KG1 (cell line): ENCODE results near the gene DYRK1A.

ENCODE experiments used
- DNase-seq: peaks from one replicate; lab custom pipeline; 2025; lab: John Stamatoyannopoulos, UW

The DYRK1A gene

GRCh38 chr21:37365517-37366481, 774 bp upstream of the DYRK1A start:
- DNase-seq: peak; percentile 37

GRCh38 chr21:37367336-37367702, 746 bp downstream of the DYRK1A start:
- no peak for DNase-seq

GRCh38 chr21:37367703-37368540, 1.3 kb downstream of the DYRK1A start:
- no peak for DNase-seq

- peak; percentile 30 for DNase-seq
Observed at GRCh38 chr21:37368541-37369279, 2.1 kb downstream of the DYRK1A start.

DNA sequence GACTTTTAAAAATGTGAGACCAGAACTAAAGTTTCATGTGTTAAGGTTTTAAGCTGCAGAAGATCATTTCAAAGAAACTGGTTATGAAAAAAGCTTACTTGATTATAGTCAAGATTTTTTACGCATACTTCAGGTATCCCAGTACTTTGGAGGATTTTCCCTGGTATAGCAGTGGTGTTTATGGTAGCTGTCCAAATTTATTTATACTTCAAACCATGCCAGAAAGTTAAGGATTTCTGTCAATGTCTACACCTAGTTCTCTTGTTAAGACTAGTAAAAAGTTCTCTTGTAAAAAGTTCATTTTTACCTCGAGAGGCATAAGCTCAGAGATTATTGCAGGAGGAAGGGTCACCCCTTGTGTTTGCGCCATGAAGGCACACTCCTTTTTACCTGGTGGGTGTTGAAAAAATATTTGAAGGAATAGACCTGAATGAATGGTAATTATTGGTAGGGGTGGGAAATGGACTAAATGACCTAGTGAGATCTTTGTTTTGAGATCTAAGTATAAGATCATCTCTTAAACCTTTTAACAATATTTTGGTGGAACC, 2.8 kb downstream of the DYRK1A start:
- DNase-seq: no peak

DNA sequence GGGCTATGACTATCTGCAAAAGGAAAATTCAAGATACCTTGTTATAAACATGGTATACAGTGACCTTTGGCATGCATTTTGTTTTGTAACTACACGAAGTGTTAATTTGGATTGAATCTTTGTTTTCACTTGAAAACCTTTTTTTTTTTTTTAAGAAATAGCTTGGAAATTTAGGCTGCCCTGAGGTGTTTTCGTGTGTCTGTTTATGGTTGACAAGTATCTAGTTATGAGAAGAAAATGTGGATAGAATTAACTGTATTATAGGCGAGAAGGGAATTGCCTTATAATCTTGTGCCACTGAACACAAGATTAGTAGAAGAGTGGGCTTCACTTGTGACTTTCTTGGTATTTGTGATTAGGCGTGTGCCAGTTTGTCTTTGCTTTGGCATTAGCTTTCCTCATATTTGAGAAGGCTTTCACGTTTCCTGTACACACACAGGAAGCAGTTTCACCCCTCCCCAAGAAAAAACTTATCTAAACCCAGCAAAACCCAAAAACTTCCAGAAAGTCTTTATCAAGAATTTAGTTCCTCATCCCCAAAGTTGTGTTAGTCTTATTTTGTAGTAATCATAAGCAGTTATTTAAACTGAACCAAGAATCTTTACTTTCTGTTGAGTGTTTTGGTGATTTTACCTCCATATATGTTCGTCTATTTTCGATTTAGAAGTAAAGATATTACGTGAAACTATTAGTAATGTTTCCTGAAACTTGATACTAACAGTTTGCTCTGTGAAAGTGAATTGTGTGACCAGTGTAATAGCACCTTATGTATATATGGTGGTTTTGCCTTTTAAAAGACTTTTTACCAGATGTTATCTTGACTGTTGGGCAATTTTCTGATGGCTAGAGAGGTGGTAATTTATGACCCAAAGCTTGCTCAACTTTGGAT, 3.8 kb downstream of the DYRK1A start:
- no peak for DNase-seq

- no peak for DNase-seq
Observed at GRCh38 chr21:37371041-37371397, 4.4 kb downstream of the DYRK1A start.

- no peak for DNase-seq
Observed at GRCh38 chr21:37372127-37372731, 5.7 kb downstream of the DYRK1A start.

DNA sequence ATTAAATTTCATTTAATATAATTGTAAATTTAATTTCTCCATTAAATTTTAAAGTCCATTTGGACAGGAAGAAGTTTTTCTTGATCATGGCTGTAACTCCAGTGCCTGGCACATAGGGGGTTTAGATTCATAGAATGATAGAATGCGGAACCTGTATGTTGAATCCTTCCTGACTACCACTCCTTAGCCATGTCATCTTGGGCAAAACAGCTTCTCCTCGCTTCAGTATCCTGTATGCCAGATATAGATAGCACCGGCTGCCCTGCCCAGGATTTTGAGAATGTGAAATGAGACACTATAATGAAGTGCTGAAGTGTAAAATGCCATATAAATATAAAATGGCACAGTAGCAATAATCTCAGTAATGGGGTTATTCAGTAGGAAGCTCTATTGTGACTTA, 6.4 kb downstream of the DYRK1A start:
- no peak for DNase-seq

GRCh38 chr21:37373539-37373938, 7.0 kb downstream of the DYRK1A start:
- no peak for DNase-seq

GRCh38 chr21:37374027-37374426, 7.5 kb downstream of the DYRK1A start:
- DNase-seq: no peak

GRCh38 chr21:37375866-37376574, 9.4 kb downstream of the DYRK1A start:
- DNase-seq: no peak

DNA sequence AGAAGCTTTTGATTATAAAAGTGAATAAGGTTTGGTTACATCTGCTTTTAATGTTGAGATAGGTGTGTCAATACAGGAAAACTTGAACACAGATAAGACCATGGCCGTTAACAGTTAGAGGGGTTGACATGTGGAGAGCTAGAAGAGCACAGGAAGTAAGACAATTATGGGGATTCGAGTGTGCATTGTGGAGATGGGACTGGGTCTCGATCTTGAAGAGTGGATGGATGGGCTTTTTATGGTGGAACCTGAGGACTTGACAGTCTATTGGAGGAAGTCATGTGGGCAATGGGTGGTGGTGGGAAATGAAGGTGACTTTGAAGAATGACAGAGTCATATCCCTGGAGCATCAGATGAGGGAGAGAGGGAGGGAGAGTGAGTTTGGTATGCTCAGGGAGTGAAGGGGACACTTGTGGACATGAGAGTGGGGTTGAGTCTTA, 12.1 kb downstream of the DYRK1A start:
- DNase-seq: no peak

DNA sequence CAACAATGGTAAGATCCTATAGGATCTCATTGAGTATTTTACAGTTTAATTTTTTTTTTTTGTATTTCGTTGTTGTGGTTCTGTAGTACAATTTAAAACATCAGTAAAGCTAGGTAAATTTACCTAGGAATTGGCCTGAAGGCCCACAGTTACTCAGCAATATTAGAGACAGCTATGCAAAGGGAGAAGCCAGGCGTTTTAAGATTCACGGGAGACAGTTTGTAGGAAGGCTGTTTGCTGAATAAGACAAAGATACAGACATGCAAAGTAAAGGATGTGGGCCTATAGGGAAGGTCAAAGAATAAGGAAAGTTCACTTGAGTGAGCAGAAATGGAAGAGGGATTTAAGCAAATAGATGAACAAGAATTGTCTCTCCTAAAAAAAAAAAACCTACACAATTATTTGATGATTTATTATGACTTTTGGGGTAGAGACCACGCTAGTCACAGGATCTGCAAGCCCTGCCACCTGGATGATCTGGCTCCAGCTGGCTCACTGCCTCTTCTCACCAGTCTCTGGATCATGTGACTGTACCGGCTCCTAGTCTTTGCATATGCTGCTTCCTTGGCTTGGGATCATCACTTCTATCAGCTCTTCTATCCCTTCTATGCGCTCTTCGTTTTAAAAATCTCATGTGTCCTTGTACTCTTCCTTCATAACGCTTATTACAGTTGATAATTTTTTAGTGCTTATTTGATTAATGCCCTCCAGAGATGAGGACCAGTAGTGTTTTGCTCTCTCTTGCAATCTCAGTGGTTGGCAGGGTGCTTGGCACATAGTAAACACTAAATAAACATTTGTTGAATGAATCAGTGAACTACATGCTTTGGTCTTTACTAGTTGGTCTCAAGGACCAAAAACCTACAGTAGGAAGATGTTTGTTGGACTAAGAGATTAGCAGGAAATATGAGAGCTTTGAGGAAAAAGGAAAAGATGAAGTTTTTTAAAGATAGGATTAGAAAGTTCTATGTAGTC, 14.1 kb downstream of the DYRK1A start:
- DNase-seq: no peak

DNA sequence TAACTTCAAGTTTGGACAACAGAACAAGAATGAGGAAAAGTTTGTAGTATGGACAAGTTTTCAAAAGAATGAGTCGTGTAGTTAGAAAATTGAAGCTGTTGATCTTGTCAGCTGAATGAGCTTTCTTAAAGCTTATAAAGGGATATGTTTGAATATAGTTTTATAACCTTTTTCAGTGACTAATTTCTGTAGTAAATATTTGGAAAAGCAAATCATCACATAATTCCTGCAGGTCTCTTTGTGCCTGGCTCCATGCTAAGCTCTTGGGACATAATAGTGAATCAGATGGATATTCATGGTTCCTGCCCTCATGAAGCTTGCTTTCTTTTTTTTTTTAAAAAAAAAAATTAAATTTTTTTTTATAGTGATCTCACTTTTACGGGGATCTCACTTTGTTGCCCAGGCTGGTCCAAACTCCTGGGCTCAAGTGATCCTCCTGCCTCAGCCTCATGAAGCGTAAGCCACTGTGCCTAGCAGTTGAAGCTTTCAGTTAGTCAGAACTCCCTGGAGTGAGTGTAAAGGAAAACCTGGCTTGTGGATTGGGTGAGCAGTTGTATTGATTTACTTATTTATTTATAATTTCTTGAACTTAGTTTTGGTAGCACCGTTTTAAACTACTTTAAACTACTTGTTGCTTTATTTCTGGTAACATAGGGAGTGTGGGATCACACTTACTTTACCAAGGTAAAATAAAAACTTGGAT, 15.5 kb downstream of the DYRK1A start:
- no peak for DNase-seq

DNA sequence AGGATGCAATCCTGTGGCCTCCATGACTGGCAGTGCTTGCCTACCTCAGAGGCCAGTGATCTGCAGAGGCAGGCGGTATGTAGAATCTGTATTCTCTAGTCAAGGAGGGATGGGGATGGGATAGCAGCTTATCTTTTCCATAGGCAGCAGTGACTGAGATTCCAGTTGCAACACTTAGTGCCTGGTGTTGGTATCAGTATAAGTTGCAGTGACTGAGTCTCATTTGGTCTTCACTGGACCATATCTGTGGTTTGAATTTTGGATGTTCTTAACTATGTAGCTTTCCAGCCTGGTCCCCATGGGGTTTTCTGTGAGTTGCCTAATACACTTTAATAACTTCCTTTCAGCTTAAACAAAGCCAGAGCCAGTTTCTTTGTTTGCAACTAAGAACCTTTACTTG, 16.5 kb downstream of the DYRK1A start:
- DNase-seq: no peak

GRCh38 chr21:37383784-37384311, 17.3 kb downstream of the DYRK1A start:
- no peak for DNase-seq

GRCh38 chr21:37384416-37384815, 17.8 kb downstream of the DYRK1A start:
- DNase-seq: no peak
